PC-3 (cell line): ENCODE measurements around the gene SPRED1. TPM values are rescaled to one million over a fixed set of nuclear protein-coding genes. Genes with fewer than 3 reads are reported as not detected.
"Not testable (repeated sequence)": the region's sequence is repeated elsewhere in the genome, so short reads cannot be mapped to it uniquely, and the experiment has no call there.

Source experiments
- ATAC-seq: fragments of 200-7000 bp; cut with Tn5 transposase; 2 replicates; pipeline ENCODE4 v1.9.1; 2020; ENCODE audit warnings: mild to moderate bottlenecking, moderate library complexity
- BruUV-seq: library from RNA; stranded (reverse); fragments of 400-500 nt; replicated peaks from 2 replicates; lab custom pipeline; 2021; lab: Mats Ljungman, UMichigan
- CTCF ChIA-PET: fragments of 300-600 bp; sonication (Branson Sonifier 250); formaldehyde crosslinking; loops from one replicate; lab custom pipeline; 2022; ENCODE audit warnings: antibody characterized with exemption; lab: Charles Lee
- POLR2A ChIA-PET: fragments of 300-600 bp; sonication (Branson Sonifier 250); formaldehyde crosslinking; loops from one replicate; lab custom pipeline; 2022; ENCODE audit warnings: antibody characterized with exemption; ENCODE audit not compliant: unreplicated experiment; lab: Charles Lee
- DNase-seq: peaks from one replicate; pipeline ENCODE4 v3.0.0-alpha.2; 2015
- H2AFZ ChIP-seq: fragments of 300-600 bp; sonication (generic); 2 replicates; pipeline ENCODE4 v1.6.0; 2016; ENCODE audit warnings: antibody characterized with exemption, low read length
- H3F3A ChIP-seq: fragments of 300-600 bp; sonication (generic); one replicate; pipeline ENCODE4 v1.6.0; 2017; ENCODE audit warnings: antibody characterized with exemption, low read length, control low read depth, mild to moderate bottlenecking; ENCODE audit not compliant: unreplicated experiment
- H3K27ac ChIP-seq: fragments of 300-600 bp; sonication (generic); 2 replicates; pipeline ENCODE4 v1.5.1; 2016; ENCODE audit warnings: mild to moderate bottlenecking, low read length
- H3K27me3 ChIP-seq: fragments of 300-600 bp; sonication (generic); 2 replicates; pipeline ENCODE4 v1.6.1; 2016; ENCODE audit warnings: low read length, mixed read lengths
- H3K36me3 ChIP-seq: fragments of 300-600 bp; sonication (generic); 2 replicates; pipeline ENCODE4 v1.6.1; 2016; ENCODE audit warnings: low read depth, mixed run types, low read length, mixed read lengths
- H3K4me1 ChIP-seq: fragments of 300-600 bp; sonication (generic); 2 replicates; pipeline ENCODE4 v1.5.1; 2016; ENCODE audit warnings: low read length; ENCODE audit not compliant: insufficient read depth
- H3K4me2 ChIP-seq: fragments of 300-600 bp; sonication (generic); 2 replicates; pipeline ENCODE4 v1.6.0; 2016; ENCODE audit warnings: low read length
- H3K4me3 ChIP-seq: fragments of 300-600 bp; sonication (generic); 2 replicates; pipeline ENCODE4 v1.5.1; 2016; ENCODE audit warnings: mild to moderate bottlenecking, low read length, mixed read lengths
- H3K79me2 ChIP-seq: fragments of 300-600 bp; sonication (generic); 2 replicates; pipeline ENCODE4 v1.6.1; 2017; ENCODE audit warnings: low read length, mixed read lengths
- H3K9ac ChIP-seq: fragments of 300-600 bp; sonication (generic); 2 replicates; pipeline ENCODE4 v1.6.0; 2016; ENCODE audit warnings: mild to moderate bottlenecking, low read length
- H3K9me2 ChIP-seq: fragments of 300-600 bp; sonication (generic); replicated peaks from 2 replicates; pipeline ENCODE4 v1.6.1; 2016; ENCODE audit warnings: mixed run types, low read length, mixed read lengths
- H3K9me3 ChIP-seq: fragments of 300-600 bp; sonication (generic); 2 replicates; pipeline ENCODE4 v1.6.1; 2016; ENCODE audit warnings: low read length, mixed read lengths
- H4K20me1 ChIP-seq: fragments of 300-600 bp; sonication (generic); 2 replicates; pipeline ENCODE4 v1.6.1; 2016; ENCODE audit warnings: low read length, mixed read lengths
- CTCF ChIP-seq: fragments of 300-600 bp; sonication (generic); conservative IDR thresholded peaks from 2 replicates; pipeline ENCODE4 v1.5.1; 2017; ENCODE audit warnings: antibody characterized with exemption, low read depth, mild to moderate bottlenecking, low read length
- EZH2 ChIP-seq: fragments of 300-600 bp; sonication (generic); IDR thresholded peaks from one replicate; pipeline ENCODE4 v1.6.1; 2017; ENCODE audit warnings: antibody characterized with exemption, mild to moderate bottlenecking, low read length; ENCODE audit not compliant: unreplicated experiment
- EZH2phosphoT487 ChIP-seq: fragments of 300-600 bp; sonication (generic); IDR thresholded peaks from 2 replicates; pipeline ENCODE4 v1.6.1; 2018; ENCODE audit warnings: mild to moderate bottlenecking, antibody characterized with exemption, low read length, borderline replicate concordance
- intact Hi-C: fragments of 100-400 bp; cut with micrococcal nuclease; formaldehyde crosslinking; loops from 2 replicates; pipeline ENCODE4 v1.9.0; 2023
- total RNA-seq: library from RNA; depleted of rRNA; stranded (reverse); fragments of >200 nt; gene quantifications from 2 replicates; pipeline ENCODE4 v1.2.3, GENCODE V29; 2014

Gene SPRED1
- total RNA-seq, 1 experiment from 2014 or later, result 39.7 TPM

- no TSS peak for BruUV-seq
- peak; percentile 86 for ATAC-seq
- H3K4me2 ChIP-seq, result peak overlapping the region; percentile 64
- no peaks in the 10 kb centered on the region for H3K9me2 ChIP-seq
- H3K79me2 ChIP-seq, result no peaks in the 10 kb centered on the region
- H3K27me3 ChIP-seq, result no peaks in the 10 kb centered on the region
- no peaks in the 10 kb centered on the region for H3F3A ChIP-seq
- peaks cover 30% of the 10 kb centered on the region for H3K4me1 ChIP-seq
- DNase-seq, result peak; percentile 81
- peak overlapping the region; percentile 35 for H3K9ac ChIP-seq
- H3K4me3 ChIP-seq, result no peak overlapping the region; the same call in 1 of the 2 replicates
- TF ChIP-seq EZH2, result no peak
- TF ChIP-seq EZH2phosphoT487, result no peak
- TF ChIP-seq CTCF, result no peak
- CTCF ChIA-PET, result no interaction called here
- no peak overlapping the region for H2AFZ ChIP-seq
- no peaks in the 10 kb centered on the region for H3K36me3 ChIP-seq
- H3K9me3 ChIP-seq, result no peaks in the 10 kb centered on the region
- POLR2A ChIA-PET, result no interaction called here
- peak overlapping the region; percentile 61 for H3K27ac ChIP-seq
- H4K20me1 ChIP-seq, result no peaks in the 10 kb centered on the region
- intact Hi-C loops, result loop anchor here (5.0 kb wide), 1 partner anchor 38 kb away; no protein-coding TSS in a partner anchor
These were observed 22.8 kb upstream of the SPRED1 start for GRCh38 chr15:38229705-38230310.

GRCh38 chr15:38231436-38231835 is 21.2 kb upstream of the SPRED1 start:
- peaks cover 29% of the 10 kb centered on the region for H3K4me1 ChIP-seq
- POLR2A ChIA-PET, result no interaction called here
- no peak for DNase-seq
- H3K9me3 ChIP-seq, result no peaks in the 10 kb centered on the region
- no peak overlapping the region for H3K27ac ChIP-seq
- H3F3A ChIP-seq, result no peaks in the 10 kb centered on the region
- intact Hi-C loops, result no loop called here
- H3K27me3 ChIP-seq, result no peaks in the 10 kb centered on the region
- H2AFZ ChIP-seq, result no peak overlapping the region
- H3K9ac ChIP-seq, result no peak overlapping the region
- no peaks in the 10 kb centered on the region for H3K79me2 ChIP-seq
- ATAC-seq, result no peak
- TF ChIP-seq EZH2, result no peak
- no peak for TF ChIP-seq CTCF
- no peak for TF ChIP-seq EZH2phosphoT487
- H3K4me3 ChIP-seq, result no peak overlapping the region
- no peaks in the 10 kb centered on the region for H4K20me1 ChIP-seq
- H3K4me2 ChIP-seq, result no peak overlapping the region
- no TSS peak for BruUV-seq
- H3K9me2 ChIP-seq, result no peaks in the 10 kb centered on the region
- no peaks in the 10 kb centered on the region for H3K36me3 ChIP-seq
- CTCF ChIA-PET, result no interaction called here

GRCh38 chr15:38237021-38237420 is 15.6 kb upstream of the SPRED1 start:
- H3K36me3 ChIP-seq, H4K20me1 ChIP-seq, H3K9ac ChIP-seq, intact Hi-C loops, ATAC-seq, H3K9me2 ChIP-seq, H3K4me2 ChIP-seq, H3F3A ChIP-seq, H3K27ac ChIP-seq, H3K4me1 ChIP-seq, H3K79me2 ChIP-seq, H3K27me3 ChIP-seq, POLR2A ChIA-PET, H3K9me3 ChIP-seq, BruUV-seq, H2AFZ ChIP-seq, H3K4me3 ChIP-seq, DNase-seq: not testable (repeated sequence)
- CTCF ChIA-PET, result interaction anchor here (1.3 kb wide), 1 partner anchor 14 kb away, joined by 4 read pairs; no protein-coding TSS in a partner anchor
